ENCODE measurements around the gene PRLH.

PRLH gene

DNA sequence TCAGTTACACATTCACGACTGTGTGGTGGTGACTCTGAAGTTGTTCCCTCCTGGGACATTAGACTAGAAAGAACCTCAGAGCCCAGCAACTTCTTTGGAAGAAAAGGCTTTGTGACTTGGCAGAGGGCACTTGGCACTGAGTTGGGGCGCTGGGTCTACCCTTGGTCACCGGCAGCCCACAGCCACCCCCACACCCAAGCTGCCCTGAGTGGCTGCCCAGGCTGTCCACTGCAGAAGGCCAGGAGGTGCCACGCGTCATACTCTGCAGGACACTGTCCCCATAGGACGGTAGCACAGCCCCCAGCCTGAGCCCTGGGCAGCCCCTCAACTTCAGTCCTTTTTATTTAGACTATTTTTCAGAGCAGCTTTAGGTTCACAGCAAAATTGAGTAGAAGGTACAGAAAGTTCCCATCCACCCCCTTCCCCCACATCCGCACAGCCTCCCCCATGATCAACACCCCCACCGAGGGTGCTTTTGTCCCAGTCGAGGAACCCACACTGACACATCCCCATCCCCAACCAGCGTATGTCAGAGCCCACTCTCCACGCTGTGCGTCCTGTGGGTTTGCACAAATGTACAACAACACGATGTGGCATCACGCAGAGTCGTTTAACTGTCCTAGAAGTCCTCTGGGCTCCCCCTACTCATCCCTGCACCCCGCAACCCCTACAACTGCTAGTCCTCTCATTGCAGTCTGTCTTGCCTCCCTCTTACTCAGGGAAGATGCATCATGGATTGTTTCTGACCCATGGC, 1.1 kb downstream of the PRLH start:
- no peak for DNase-seq

DNA sequence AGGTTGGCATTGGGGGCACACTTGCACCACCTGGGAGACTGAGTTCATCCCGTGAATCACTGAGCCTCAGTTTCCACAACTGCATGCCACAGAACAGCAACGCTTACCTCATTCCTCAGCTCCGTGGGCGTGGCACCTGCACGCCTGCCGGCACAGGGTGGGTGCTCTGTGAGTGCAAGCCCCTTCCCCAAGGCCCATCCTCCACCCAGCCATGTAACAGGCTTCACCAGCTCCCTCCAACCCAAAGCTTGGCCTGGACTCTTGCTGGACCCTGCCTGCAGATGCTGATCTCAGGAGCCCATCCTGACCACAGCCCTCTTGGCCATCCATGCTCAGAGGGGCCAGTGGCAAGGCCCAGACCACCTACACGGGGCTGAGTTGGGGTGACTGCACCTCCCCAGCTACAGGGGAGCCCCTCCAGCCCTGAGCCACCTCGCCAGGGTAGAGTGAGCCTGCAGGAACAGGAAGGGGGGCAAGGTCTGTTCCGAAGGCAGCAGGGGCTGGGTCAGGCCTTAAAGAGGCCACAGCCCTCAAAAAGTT, 1.8 kb downstream of the PRLH start:
- DNase-seq, result no peak

GRCh38 chr2:237569041-237569440, 2.7 kb downstream of the PRLH start:
- DNase-seq, result no peak

DNA sequence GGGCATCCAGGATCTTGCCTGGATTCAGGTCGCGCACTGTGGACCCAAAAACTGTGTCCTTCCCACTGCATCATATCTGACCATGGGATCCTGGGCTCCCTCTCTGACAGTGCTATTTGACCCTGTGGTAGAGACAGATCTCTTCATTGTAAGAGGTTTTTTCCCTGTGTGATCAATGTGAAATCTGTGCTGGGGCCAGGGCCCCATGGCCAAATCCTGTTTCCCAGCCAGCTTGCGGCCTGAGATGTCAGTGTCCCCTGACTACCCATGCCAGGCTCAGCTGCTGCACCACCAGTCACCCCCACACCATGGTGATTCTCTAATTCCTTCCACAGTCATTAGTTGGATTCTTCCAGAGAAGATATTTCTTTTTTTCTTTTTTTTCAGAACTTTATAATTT, 3.5 kb downstream of the PRLH start:
- DNase-seq, result no peak

DNA sequence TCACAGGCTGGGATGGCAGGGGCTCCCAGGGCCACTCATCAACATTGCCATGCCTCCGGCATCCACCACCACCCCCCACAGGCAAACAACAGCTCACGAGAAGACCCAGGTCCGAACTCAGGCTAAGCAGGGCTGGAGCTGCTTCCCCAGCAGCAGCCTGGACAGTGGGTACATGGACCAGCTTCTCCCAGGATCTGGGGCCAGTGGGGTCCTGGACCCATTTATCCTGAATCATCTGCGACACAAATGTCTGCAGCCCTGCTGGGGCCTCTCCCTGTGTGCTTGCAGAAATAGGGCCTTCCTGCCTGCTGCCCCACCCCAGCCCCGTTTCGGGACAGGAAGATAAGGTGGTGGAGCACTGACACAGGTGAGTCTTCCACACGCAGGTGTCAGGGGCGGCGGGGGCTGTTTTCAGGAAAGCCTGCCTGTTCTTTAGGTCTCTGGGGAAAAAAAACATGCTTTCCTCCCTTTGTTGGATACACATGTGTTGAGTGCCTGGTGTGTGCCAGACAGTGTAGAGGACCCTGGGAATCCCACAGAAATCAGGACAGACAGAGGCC, 4.5 kb downstream of the PRLH start:
- no peak for DNase-seq

GRCh38 chr2:237571551-237571950, 5.2 kb downstream of the PRLH start:
- DNase-seq, result no peak

GRCh38 chr2:237572021-237572741, 5.8 kb downstream of the PRLH start:
- peak; percentile 92 to 94 for DNase-seq

- no peak for DNase-seq
Observed at GRCh38 chr2:237572742-237573101, 6.3 kb downstream of the PRLH start.

DNA sequence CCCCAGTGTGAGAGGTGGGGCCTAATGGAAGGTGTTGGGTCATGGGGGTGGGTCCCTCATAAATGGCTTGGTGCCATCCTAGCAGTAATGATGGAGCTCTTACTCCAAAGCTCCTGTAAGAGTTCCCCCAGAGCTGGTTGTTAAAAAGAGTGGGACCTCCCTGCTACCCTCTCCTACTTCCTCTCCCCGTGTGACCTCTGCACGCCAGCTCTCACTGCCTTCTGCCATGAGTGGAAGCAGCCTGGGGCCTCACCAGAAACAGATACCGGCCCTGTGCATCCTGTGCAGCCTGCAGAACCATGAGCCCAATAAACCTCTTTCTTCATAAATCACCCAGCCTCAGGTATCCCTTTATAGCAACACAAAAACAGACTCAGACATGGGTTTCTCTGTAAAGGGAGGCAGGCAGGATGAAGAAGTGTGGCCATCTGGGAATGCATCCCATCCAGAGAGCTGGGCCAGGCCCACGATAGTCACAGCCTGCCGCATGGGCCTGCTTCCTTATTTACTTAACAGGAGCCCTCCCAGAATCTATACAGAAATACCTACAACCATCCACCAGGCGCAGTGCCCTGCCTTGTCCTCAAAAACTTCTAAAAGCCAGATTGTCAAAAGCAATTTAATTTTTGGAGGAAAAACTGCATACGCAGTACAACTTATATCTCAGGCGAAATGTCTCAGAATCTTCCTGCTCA, 7.5 kb downstream of the PRLH start:
- no peak for DNase-seq

DNA sequence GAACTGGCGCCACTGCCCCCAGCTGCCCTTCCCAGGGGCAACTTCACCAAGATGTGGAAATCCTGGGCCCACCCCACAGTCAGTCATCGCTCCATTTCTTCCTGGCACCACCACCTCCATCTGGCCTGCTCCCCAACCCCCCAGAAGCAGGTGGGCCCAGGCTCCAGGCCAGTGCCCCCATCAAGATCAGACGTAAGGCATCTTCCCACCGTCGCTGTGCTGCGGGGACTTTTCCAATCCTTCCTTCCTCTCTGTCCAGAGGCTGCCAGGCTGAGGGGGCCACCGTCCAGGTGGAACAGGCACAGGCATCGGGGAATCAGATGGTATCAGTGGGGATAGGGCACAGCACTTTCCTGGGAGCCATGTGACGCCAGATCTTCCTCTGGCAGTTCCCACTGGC, 8.1 kb downstream of the PRLH start:
- no peak for DNase-seq

DNA sequence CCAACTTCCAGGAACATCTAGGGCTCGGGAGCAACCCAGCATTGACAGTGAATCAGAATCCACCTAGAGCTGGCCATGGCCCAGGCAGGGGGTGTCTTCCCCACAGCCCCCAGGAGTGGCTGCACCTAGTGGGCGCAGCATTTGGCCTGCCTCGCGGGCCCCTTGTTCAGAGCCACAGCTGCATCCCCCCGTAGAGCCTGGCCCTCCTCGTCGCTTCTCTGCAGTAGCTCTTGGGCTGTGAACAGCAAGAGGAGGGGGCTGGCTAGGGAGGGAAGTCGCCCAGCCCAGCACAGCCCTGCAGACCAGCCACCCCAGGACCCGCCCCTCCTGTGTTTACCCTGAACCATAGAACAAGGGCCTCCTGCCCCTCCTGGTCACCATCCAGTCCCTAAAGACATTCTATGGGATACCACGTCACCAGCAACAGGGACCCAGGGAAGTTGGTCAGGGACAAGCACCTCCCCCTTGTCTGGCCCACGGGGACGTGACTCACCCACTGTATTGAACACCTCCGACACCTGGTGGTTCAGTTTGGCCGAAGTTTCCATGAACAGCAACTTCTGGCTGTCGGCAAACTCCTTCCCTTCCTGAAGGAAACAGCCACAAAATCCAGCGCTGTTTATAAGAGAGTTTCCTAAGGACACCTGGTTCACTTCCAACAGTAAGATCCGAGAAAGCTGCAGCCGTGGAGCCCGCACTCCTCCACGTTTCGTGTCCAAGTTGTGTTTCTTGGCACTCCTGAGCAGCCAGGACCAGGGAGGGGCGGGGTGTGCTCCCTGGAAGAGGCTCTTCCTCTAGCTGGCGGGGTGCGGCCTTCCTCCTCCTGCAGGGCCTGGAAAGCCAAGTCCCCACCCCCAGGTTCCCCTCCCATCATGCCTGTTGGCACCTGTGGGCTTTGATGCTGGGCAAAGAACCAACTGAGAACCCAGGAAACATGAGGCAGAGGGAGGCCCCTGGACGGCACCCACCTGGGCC, 8.8 kb downstream of the PRLH start:
- DNase-seq, result no peak

- no peak for DNase-seq
Observed at GRCh38 chr2:237575869-237576862, 9.8 kb downstream of the PRLH start.

GRCh38 chr2:237576974-237577373, 10.6 kb downstream of the PRLH start:
- no peak for DNase-seq

GRCh38 chr2:237577458-237577857, 11.1 kb downstream of the PRLH start:
- no peak for DNase-seq

- DNase-seq, result no peak
Observed at GRCh38 chr2:237577956-237578870, 11.8 kb downstream of the PRLH start.

DNA sequence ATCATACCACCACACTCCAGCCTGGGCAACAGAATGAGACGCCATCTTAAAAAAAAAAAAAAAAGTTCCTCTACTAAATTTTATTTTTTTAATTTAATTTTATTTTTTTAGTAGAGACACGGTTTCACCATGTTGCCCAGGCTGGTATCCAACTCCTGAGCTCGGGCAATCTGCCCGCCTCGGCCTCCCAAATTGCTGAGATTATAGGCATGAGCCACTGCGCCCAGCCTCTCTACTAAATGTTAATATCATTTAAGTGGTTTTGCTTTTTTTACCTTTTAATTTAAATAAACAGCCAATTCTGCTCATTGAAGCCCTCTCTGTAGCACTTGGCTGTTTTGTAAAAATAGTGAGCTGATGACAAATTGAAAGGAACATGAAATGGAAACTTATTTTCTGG, 15.0 kb downstream of the PRLH start:
- no peak for DNase-seq

- DNase-seq, result peak; percentile 42 to 59
Observed at GRCh38 chr2:237581751-237582746, 15.7 kb downstream of the PRLH start.
